ENCODE measurements around the gene CELSR2. TPM values are rescaled to one million over a fixed set of nuclear protein-coding genes. Genes with fewer than 3 reads are reported as not detected.
"Not testable (repeated sequence)": the region's sequence is repeated elsewhere in the genome, so short reads cannot be mapped to it uniquely, and the experiment has no call there.

Gene CELSR2
- total and polyA plus RNA-seq, 2 experiments from 2014 or later, result 6.1 to 12.9 TPM

DNA sequence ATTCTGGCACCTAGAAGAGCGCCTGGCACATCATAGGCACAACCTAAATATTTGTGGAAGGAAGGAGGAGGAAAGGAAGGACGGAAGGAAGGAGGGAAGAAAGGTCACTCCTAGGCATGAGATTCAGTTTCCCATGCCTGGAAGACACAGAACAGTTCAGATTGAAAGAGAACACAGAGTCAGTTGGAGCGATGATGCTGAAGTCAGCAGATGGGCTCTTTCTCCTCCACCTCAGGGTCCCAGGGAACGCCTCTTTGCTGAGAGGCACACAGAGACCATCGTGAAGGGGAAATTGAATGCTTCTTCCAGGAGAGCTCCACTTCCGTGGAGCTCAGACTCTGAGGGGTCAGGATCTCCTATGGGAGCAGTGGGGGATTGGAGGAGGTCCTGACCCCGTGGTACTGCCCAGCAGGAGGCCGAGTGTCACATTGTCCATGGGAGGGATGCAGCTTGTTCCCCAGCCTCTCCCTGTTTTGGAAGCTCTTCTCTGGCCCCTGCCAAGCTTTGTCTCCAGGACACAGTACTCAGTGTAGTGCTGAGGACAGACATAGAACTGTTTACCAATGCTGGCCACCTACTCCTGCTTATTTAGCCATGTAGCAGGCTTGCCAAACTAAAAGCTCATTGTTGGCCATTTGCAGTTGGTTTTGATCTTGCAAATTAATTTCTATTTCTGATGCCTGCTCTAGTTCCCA lies 55.0 kb downstream of the CELSR2 start:
- Histone ChIP-seq H3K9me3 (ENCODE audit: low read depth) (no peaks in the 10 kb centered on the region), H3K36me3 (no peaks in the 10 kb centered on the region), H3K27ac (no peak overlapping the region), H3K27me3 (peaks cover 14% of the 10 kb centered on the region), H3K4me3 (no peak overlapping the region), H3K4me1 (ENCODE audit: low read depth) (peaks cover 40% of the 10 kb centered on the region)
- no peak for DNase-seq (ENCODE audit: low read depth in 1 of 2, low spot score in 1 of 2)
- TF ChIP-seq, protein P1, sequence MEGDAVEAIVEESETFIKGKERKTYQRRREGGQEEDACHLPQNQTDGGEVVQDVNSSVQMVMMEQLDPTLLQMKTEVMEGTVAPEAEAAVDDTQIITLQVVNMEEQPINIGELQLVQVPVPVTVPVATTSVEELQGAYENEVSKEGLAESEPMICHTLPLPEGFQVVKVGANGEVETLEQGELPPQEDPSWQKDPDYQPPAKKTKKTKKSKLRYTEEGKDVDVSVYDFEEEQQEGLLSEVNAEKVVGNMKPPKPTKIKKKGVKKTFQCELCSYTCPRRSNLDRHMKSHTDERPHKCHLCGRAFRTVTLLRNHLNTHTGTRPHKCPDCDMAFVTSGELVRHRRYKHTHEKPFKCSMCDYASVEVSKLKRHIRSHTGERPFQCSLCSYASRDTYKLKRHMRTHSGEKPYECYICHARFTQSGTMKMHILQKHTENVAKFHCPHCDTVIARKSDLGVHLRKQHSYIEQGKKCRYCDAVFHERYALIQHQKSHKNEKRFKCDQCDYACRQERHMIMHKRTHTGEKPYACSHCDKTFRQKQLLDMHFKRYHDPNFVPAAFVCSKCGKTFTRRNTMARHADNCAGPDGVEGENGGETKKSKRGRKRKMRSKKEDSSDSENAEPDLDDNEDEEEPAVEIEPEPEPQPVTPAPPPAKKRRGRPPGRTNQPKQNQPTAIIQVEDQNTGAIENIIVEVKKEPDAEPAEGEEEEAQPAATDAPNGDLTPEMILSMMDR (IDR thresholded peaks at IDR 0.05; ENCODE audit: low read depth, low read length), result no peak

GRCh38 chr1:109305991-109306390 lies 56.7 kb downstream of the CELSR2 start:
- H3K9me3 ChIP-seq (ENCODE audit: low read depth); H3K27ac ChIP-seq; H3K4me3 ChIP-seq; H3K36me3 ChIP-seq: not testable (repeated sequence)
- peaks cover 32% of the 10 kb centered on the region for H3K4me1 ChIP-seq (ENCODE audit: low read depth)
- H3K27me3 ChIP-seq, result peaks cover 14% of the 10 kb centered on the region
- DNase-seq (ENCODE audit: low read depth in 1 of 2, low spot score in 1 of 2), result peak in 1 of 2 donors; percentile 28

DNA sequence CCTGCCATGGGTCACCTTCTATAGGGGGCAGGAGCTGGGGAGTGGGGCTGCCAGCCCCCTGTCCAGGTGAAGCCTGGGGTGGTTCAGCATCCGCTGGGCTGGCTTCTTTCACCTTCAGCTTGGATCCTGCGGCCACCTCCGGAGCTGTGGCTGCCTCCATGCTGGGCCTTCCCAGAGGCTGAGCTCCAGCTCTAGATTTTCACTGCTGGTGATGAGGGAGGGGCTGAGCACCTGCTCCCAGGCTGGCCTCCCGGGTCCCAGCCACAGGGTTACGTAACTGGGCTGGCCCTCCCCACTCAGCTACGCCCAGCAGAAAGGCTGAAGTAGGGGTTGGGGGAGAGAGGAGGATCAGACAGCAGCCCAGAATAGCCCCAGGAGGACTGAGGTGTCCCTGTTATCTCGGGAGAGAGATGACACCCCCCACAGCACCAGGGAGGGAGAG lies 57.5 kb downstream of the CELSR2 start, which contains the start of gene MYBPHL:
Gene MYBPHL (minus strand): TSS at position 180 of the 442 bp plus-strand sequence. CDS start 20 bp downstream, at position 160.
- TF ChIP-seq, protein P1 (IDR thresholded peaks at IDR 0.05; ENCODE audit: low read depth, low read length), result no peak
- Histone ChIP-seq H3K27me3 (peaks cover 14% of the 10 kb centered on the region), H3K36me3 (no peaks in the 10 kb centered on the region), H3K9me3 (ENCODE audit: low read depth) (no peaks in the 10 kb centered on the region), H3K4me1 (ENCODE audit: low read depth) (peaks cover 31% of the 10 kb centered on the region), H3K4me3 (no peak within 1 kb of the TSS), H3K27ac (peak within 1 kb of the TSS; percentile 76)
- DNase-seq (ENCODE audit: low read depth in 1 of 2, low spot score in 1 of 2), result no peak

GRCh38 chr1:109307274-109308021 lies 58.1 kb downstream of the CELSR2 start:
- Histone ChIP-seq H3K4me1 (ENCODE audit: low read depth) (peaks cover 31% of the 10 kb centered on the region), H3K4me3 (no peak overlapping the region), H3K36me3 (no peaks in the 10 kb centered on the region), H3K27me3 (peaks cover 14% of the 10 kb centered on the region), H3K27ac (peak overlapping the region; percentile 76), H3K9me3 (ENCODE audit: low read depth) (no peaks in the 10 kb centered on the region)
- TF ChIP-seq, protein P1 (IDR thresholded peaks at IDR 0.05; ENCODE audit: low read depth, low read length), result no peak
- peak in 1 of 2 donors; percentile 89 for DNase-seq (ENCODE audit: low read depth in 1 of 2, low spot score in 1 of 2)

DNA sequence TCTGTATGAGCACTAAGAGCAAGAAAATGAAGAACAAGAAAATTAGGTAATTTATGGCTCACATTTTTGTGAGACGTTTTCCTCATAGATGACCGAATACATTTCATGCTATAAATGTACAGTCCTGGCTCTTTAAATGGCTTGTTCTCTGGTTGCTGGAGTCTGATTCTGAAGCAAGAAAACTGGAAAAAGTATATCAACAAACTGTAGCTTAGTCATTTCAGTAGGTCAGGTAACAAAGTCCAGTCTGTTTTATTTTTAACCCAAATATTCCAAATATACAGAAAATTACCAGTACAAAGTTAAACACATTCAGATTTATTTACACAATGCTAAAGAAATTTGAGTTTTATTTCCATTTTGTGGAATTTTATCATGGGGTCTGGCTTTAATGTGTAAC lies 60.0 kb downstream of the CELSR2 start:
- H3K36me3 ChIP-seq, result peaks cover 6% of the 10 kb centered on the region
- H3K27me3 ChIP-seq, result no peaks in the 10 kb centered on the region
- DNase-seq (ENCODE audit: low read depth in 1 of 2, low spot score in 1 of 2), result no peak
- no peak overlapping the region for H3K4me3 ChIP-seq
- peaks cover 31% of the 10 kb centered on the region for H3K4me1 ChIP-seq (ENCODE audit: low read depth)
- TF ChIP-seq, protein P1 (IDR thresholded peaks at IDR 0.05; ENCODE audit: low read depth, low read length), result no peak
- no peaks in the 10 kb centered on the region for H3K9me3 ChIP-seq (ENCODE audit: low read depth)
- no peak overlapping the region for H3K27ac ChIP-seq

DNA sequence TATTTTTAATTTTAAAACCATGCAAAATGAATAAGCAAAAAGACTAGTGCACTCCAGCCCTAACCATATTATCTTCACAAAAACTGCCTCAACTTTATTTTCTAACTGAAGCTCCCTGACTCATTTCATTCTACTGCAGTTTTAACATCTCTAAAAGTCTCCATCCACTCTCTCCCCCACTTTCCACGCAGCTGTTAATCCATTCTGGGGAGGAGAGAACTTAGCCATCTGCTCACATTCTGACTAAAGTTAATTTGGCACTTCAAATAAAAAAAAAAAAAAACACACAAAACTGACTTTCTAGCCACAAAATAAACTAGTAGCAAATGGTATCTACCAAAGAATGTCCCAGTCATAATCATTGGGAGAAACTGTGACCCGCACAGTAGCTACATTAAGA lies 62.9 kb downstream of the CELSR2 start:
- DNase-seq (ENCODE audit: low read depth in 1 of 2, low spot score in 1 of 2), result no peak
- Histone ChIP-seq H3K9me3 (ENCODE audit: low read depth) (no peaks in the 10 kb centered on the region), H3K4me3 (no peak overlapping the region), H3K27ac (no peak overlapping the region), H3K27me3 (no peaks in the 10 kb centered on the region), H3K4me1 (ENCODE audit: low read depth) (peaks cover 17% of the 10 kb centered on the region), H3K36me3 (peaks cover 14% of the 10 kb centered on the region)
- TF ChIP-seq, protein P1 (IDR thresholded peaks at IDR 0.05; ENCODE audit: low read depth, low read length), result no peak

Data from cardiac muscle cell (in vitro differentiated cells and primary cell).